ENCODE results near the gene SMCO4. TPM values are rescaled to one million over a fixed set of nuclear protein-coding genes. Genes with fewer than 3 reads are reported as not detected.

The SMCO4 gene
- total and polyA plus RNA-seq, 2 of the 8 experiments (the other 6 are each of a cell fraction or from before 2014, with no cell fraction given) = 33.2 to 53.9 TPM

DNA sequence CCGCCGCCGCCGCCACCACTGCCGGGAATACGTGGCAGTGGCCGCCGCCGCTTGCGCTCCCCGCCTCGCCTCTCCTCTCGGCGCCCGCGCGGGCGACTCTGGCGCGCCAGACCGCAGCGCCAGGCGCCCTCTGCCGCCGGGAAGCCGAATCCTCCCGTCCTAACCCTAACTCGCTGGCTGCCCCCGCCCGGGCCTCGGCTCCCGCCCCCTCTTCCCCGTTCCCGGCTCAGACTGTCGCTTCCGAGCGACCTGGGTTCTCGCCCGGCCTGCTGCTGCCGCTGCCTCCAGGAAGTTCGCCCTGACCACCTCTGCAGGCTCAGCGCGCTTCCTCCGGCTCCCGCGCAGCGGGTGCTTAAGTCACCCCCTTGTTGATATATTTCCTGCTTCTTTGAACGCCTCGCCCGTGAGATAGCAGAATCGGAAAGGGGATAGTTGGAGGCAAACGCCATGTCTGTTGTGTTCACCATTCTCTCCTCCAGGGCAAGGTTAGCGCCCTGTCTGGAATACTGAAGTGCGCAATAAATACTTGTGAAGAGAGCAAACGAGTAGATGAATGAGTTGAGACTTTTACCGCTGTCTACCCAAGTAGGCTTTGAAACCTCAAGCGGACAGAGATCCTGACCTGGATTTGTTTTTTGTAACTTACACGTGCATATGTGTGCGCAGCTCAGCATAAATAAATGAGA is at the start of gene SMCO4 (continued):
- no peak for TF ChIP-seq CHD2 (IDR thresholded peaks at IDR 0.05; ENCODE audit: low read length)
- no peak for TF ChIP-seq TEAD4 (IDR thresholded peaks at IDR 0.05; ENCODE audit: low read depth, low read length)
- TF ChIP-seq, protein P1, sequence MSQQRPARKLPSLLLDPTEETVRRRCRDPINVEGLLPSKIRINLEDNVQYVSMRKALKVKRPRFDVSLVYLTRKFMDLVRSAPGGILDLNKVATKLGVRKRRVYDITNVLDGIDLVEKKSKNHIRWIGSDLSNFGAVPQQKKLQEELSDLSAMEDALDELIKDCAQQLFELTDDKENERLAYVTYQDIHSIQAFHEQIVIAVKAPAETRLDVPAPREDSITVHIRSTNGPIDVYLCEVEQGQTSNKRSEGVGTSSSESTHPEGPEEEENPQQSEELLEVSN (IDR thresholded peaks at IDR 0.05) = no peak
- TF ChIP-seq, protein P2, sequence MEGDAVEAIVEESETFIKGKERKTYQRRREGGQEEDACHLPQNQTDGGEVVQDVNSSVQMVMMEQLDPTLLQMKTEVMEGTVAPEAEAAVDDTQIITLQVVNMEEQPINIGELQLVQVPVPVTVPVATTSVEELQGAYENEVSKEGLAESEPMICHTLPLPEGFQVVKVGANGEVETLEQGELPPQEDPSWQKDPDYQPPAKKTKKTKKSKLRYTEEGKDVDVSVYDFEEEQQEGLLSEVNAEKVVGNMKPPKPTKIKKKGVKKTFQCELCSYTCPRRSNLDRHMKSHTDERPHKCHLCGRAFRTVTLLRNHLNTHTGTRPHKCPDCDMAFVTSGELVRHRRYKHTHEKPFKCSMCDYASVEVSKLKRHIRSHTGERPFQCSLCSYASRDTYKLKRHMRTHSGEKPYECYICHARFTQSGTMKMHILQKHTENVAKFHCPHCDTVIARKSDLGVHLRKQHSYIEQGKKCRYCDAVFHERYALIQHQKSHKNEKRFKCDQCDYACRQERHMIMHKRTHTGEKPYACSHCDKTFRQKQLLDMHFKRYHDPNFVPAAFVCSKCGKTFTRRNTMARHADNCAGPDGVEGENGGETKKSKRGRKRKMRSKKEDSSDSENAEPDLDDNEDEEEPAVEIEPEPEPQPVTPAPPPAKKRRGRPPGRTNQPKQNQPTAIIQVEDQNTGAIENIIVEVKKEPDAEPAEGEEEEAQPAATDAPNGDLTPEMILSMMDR (IDR thresholded peaks at IDR 0.05; ENCODE audit: control extremely low read depth in 1 of 3, insufficient read depth in 1 of 3, low read depth in 1 of 3, low read length in 3 of 3) = peak; percentile 71 to 91 (median 81)
- peak; percentile 82; the same call in 1 of the 2 replicates for TF ChIP-seq KDM1A (IDR thresholded peaks at IDR 0.05; ENCODE audit: borderline replicate concordance, low read length)
- no peak for TF ChIP-seq MAFK (IDR thresholded peaks at IDR 0.05; ENCODE audit: low read depth, low read length)
- 0 out of 2 replicates have a peak, but pooled peaks have one; percentile 7 for TF ChIP-seq RXRA (IDR thresholded peaks at IDR 0.05; ENCODE audit: insufficient read depth, low read depth, low read length)
- no peak for TF ChIP-seq CHD1 (IDR thresholded peaks at IDR 0.05; ENCODE audit: low read depth, low read length)
- no peak for TF ChIP-seq SIRT6 (IDR thresholded peaks at IDR 0.05; ENCODE audit: low read length)
